HepG2 (cell line): ENCODE data around the gene FAM110A. TPM values are rescaled to one million over a fixed set of nuclear protein-coding genes. Genes with fewer than 3 reads are reported as not detected.

Experiments used
- ATAC-seq: fragments of 200-7000 bp; cut with Tn5 transposase; 3 replicates; pipeline ENCODE4 v1.9.1; 2020; ENCODE audit warnings: mild to moderate bottlenecking, moderate library complexity
- BruUV-seq: library from RNA; stranded (reverse); fragments of 400-500 nt; replicated peaks from 2 replicates; lab custom pipeline; 2021; lab: Mats Ljungman, UMichigan
- CTCF ChIA-PET: fragments of 300-600 bp; formaldehyde crosslinking; extraction: SDS; loops from one replicate; lab custom pipeline; 2021; ENCODE audit warnings: low total read pairs, inconsistent platforms, low intra/inter-chr PET ratio; lab: Yijun Ruan, JAX
- POLR2A ChIA-PET: fragments of 350-600 bp; sonication (Branson Sonifier 250); formaldehyde crosslinking; loops from one replicate; lab custom pipeline; 2020; ENCODE audit warnings: antibody characterized with exemption, inconsistent platforms; lab: Yijun Ruan, JAX
- DNase-seq: peaks from one replicate; pipeline ENCODE4 v3.0.0-alpha.2; 2015; ENCODE audit warnings: low spot score
- FAIRE-seq: peaks from 3 replicates; lab custom pipeline; 2011; peaks lifted over from hg19 to GRCh38; lab: Jason Lieb, UNC
- H2AFZ ChIP-seq: one replicate; pipeline ENCODE4 v1.6.1; 2011; ENCODE audit warnings: low read length, inconsistent platforms
- H3K27ac ChIP-seq: fragments of 300-600 bp; 3 replicates; pipeline ENCODE4 v1.8.0; 2011; ENCODE audit warnings: mixed run types, mild to moderate bottlenecking, mixed read lengths, low read length, inconsistent platforms; ENCODE audit not compliant: insufficient read depth; ENCODE audit errors: extremely low read length
- H3K27me3 ChIP-seq, 2 experiments: fragments of 200-600 bp in 1 of 2; 2 replicates in 1 of 2; 3 replicates in 1 of 2; pipeline versions ENCODE4 v1.6.0 to v1.8.0; 2011; ENCODE audit warnings: low read length in 2 of 2, mild to moderate bottlenecking in 2 of 2, moderate library complexity in 2 of 2, inconsistent platforms in 1 of 2; ENCODE audit not compliant: insufficient read depth in 2 of 2, control insufficient read depth in 1 of 2
- H3K36me3 ChIP-seq, 2 experiments: fragments of 200-600 bp in 1 of 2; replicated peaks in 1 of 2; 2 replicates in 1 of 2; 3 replicates in 1 of 2; pipeline versions ENCODE4 v1.5.1 to v1.8.0; 2011; ENCODE audit warnings: low read length in 2 of 2, inconsistent platforms in 1 of 2; ENCODE audit not compliant: insufficient read depth in 2 of 2, control insufficient read depth in 1 of 2
- H3K4me1 ChIP-seq: 2 replicates; pipeline ENCODE4 v1.5.1; 2012; ENCODE audit warnings: low read length, inconsistent platforms; ENCODE audit not compliant: insufficient read depth
- H3K4me2 ChIP-seq: 2 replicates; pipeline ENCODE4 v1.6.0; 2011; ENCODE audit warnings: low read depth, low read length, inconsistent platforms
- H3K4me3 ChIP-seq, 3 experiments: fragments of 200-600 bp in 1 of 3; sonication (generic), shearing (Covaris generic) in 1 of 3; replicated peaks in 1 of 3; 2 replicates each; pipeline ENCODE4 v1.5.1; 2011 to 2016; ENCODE audit warnings: low read length in 3 of 3, inconsistent platforms in 2 of 3, low read depth in 2 of 3, mild to moderate bottlenecking in 2 of 3, control low read depth in 1 of 3, mixed read lengths in 1 of 3; ENCODE audit not compliant: insufficient read depth in 1 of 3
- H3K79me2 ChIP-seq: one replicate; pipeline ENCODE4 v1.6.1; 2011; ENCODE audit warnings: low read length, inconsistent platforms; ENCODE audit not compliant: insufficient read depth
- H3K9ac ChIP-seq: 2 replicates; pipeline ENCODE4 v1.6.0; 2011; ENCODE audit warnings: mild to moderate bottlenecking, low read depth, low read length, inconsistent platforms; ENCODE audit not compliant: insufficient read depth
- H3K9me3 ChIP-seq: 2 replicates; pipeline ENCODE4 v1.5.1; 2012; ENCODE audit warnings: mild to moderate bottlenecking, low read length
- H4K20me1 ChIP-seq: 2 replicates; pipeline ENCODE4 v1.6.0; 2011; ENCODE audit warnings: inconsistent platforms, mild to moderate bottlenecking, low read length, moderate library complexity; ENCODE audit not compliant: insufficient read depth
- CBX1 ChIP-seq: IDR thresholded peaks from one replicate; pipeline ENCODE4 v1.6.1; 2016; ENCODE audit warnings: antibody characterized with exemption, low read depth
- MED13 ChIP-seq: sonication (generic); formaldehyde crosslinking; IDR thresholded peaks from 2 replicates; pipeline ENCODE4 v1.5.0; 2020; ENCODE audit warnings: missing genetic modification reagents
- MEIS1 ChIP-seq: sonication (generic); formaldehyde crosslinking; IDR thresholded peaks from 2 replicates; pipeline ENCODE4 v1.9.0; 2021; ENCODE audit warnings: mild to moderate bottlenecking, missing genetic modification reagents, moderate library complexity, borderline replicate concordance
- SAP130 ChIP-seq: IDR thresholded peaks from 2 replicates; pipeline ENCODE4 v1.6.1; 2016; ENCODE audit warnings: low read depth
- TBP ChIP-seq: sonication (generic); formaldehyde crosslinking; IDR thresholded peaks from 2 replicates; pipeline ENCODE4 v1.5.0; 2020; ENCODE audit warnings: missing genetic modification reagents
- TFDP1 ChIP-seq: IDR thresholded peaks from 2 replicates; pipeline ENCODE4 v1.6.1; 2016; ENCODE audit warnings: missing compliant biosample characterization, missing genetic modification reagents, borderline replicate concordance
- ZBTB8A ChIP-seq: sonication (generic); formaldehyde crosslinking; IDR thresholded peaks from 2 replicates; pipeline ENCODE4 v1.4.0; 2020; ENCODE audit warnings: mild to moderate bottlenecking, low read depth, missing genetic modification reagents, borderline replicate concordance
- ZFP62 ChIP-seq: sonication (generic); formaldehyde crosslinking; IDR thresholded peaks from 2 replicates; pipeline ENCODE4 v1.4.0; 2020; ENCODE audit warnings: missing genetic modification reagents
- ZHX1 ChIP-seq: sonication (generic); formaldehyde crosslinking; IDR thresholded peaks from 2 replicates; pipeline ENCODE4 v1.8.1; 2022; ENCODE audit warnings: low read depth, mild to moderate bottlenecking, missing genetic modification reagents
- ZNF329 ChIP-seq: sonication (generic); formaldehyde crosslinking; IDR thresholded peaks from 2 replicates; pipeline ENCODE4 v1.9.0; 2021; ENCODE audit warnings: low read depth, mild to moderate bottlenecking, missing genetic modification reagents
- ZNF737 ChIP-seq: sonication (generic); formaldehyde crosslinking; IDR thresholded peaks from 2 replicates; pipeline ENCODE4 v1.5.0; 2020; ENCODE audit warnings: missing genetic modification reagents, mild to moderate bottlenecking, borderline replicate concordance
- in situ Hi-C: cut with HindIII; loops from 2 replicates; pipeline ENCODE4 v1.10.0; 2017; ENCODE audit warnings: low pct_unique_long_range_greater_than_20kb; ENCODE audit not compliant: extremely low pct_ligation_motif_present
- intact Hi-C: fragments of 100-400 bp; cut with micrococcal nuclease; formaldehyde crosslinking; loops from one replicate; pipeline ENCODE4 v1.10.0; 2022; ENCODE audit not compliant: unreplicated experiment
- polyA plus RNA-seq, 8 experiments: library from polyadenylated mRNA; depleted of rRNA in 3 of 8; stranded (reverse) in 7 of 8; unstranded in 1 of 8; fragments of >200 nt; fragmentation: Illumina TruSeq in 4 of 8; extraction: Trizol in 4 of 8; gene quantifications; 2 replicates each; pipeline versions ENCODE4 v1.2.1 to v1.2.3, GENCODE V29; 2011 to 2016; ENCODE audit warnings: low read depth in 4 of 8, missing spikeins in 1 of 8, mixed read lengths in 1 of 8; ENCODE audit not compliant: insufficient read depth in 1 of 8
- total RNA-seq, 5 experiments: library from RNA; depleted of rRNA; stranded (reverse); fragments of >200 nt; fragmentation: Illumina TruSeq; extraction: Trizol; gene quantifications; 2 replicates each; pipeline ENCODE4 v1.2.3, GENCODE V29; 2016; ENCODE audit warnings: low read depth in 1 of 5
- TF ChIP-seq, protein P1 (sequence below): sonication (generic); formaldehyde crosslinking; IDR thresholded peaks from 2 replicates; pipeline ENCODE4 v1.8.1; 2022; ENCODE audit warnings: mild to moderate bottlenecking, missing genetic modification reagents
- TF ChIP-seq, protein P2 (sequence below): sonication (generic); formaldehyde crosslinking; IDR thresholded peaks from 2 replicates; pipeline ENCODE4; 2020; ENCODE audit warnings: missing genetic modification reagents, mild to moderate bottlenecking, borderline replicate concordance

Gene FAM110A
- total and polyA plus RNA-seq, 2 of the 13 experiments (the other 11 are each of a cell fraction or from before 2014, with no cell fraction given): 1.9 TPM

DNA sequence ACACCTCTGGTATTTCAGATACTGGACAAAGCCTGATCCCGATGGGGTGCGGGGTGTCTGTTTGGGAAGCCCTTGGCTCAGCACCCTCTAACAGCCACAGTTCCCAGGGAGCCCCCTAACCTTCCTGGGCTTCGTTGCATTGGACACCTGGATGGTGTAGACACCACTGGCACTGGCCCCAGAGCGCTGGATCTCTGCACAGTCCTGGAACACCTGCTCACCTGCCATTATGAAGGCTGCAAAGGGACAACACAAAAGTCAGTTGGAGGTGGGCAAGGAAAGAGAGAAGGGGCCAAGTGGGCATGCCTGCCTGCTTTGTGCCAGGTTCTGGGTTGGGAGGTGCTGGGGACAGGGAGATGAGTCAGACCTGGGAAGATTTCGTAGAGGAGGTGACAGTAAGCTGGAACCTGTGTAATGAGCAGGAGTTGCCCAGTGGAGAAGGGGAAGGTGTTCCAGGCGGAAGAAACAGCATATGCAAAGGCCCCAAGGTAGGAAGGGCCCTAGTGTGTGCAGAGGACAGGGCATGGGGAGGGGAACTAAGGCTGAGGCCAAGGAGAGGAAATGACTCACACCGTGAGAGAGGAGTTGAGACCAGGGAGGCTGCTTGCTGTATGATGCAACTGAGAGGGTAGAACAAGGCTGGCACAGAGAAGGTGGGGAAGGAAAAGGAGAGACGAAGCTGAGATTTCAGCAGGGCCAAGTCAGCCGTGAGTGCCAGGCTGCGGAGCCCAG is 47.7 kb downstream of the FAM110A start (continued):
- TF ChIP-seq, protein P1, sequence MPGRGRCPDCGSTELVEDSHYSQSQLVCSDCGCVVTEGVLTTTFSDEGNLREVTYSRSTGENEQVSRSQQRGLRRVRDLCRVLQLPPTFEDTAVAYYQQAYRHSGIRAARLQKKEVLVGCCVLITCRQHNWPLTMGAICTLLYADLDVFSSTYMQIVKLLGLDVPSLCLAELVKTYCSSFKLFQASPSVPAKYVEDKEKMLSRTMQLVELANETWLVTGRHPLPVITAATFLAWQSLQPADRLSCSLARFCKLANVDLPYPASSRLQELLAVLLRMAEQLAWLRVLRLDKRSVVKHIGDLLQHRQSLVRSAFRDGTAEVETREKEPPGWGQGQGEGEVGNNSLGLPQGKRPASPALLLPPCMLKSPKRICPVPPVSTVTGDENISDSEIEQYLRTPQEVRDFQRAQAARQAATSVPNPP (CRISPR knock-in tag): no peak
- TF ChIP-seq MED13: no peak
- TF ChIP-seq MEIS1: no peak

DNA sequence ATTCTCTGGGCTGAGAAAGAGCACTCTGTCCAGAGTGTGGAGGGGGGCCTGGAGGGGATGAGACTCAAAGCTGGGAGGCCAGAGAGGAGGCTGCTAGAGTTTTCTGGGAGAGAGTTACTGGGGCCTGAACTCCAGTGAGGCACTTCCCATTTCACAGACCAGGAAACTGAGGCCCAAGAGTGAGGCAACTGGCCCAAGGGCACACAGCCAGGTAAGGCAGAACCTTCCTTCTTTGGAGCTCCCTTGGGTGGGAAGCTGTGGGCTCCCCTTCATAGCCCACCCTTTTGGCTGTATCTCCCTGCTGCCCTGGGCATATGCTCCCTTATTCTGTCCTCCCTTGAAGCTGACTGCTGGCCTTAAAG is 48.2 kb downstream of the FAM110A start:
- H2AFZ ChIP-seq: no peak overlapping the region
- CTCF ChIA-PET: no interaction called here
- no peak overlapping the region for H3K27ac ChIP-seq
- H4K20me1 ChIP-seq: no peaks in the 10 kb centered on the region
- in situ Hi-C loops: no loop called here
- H3K9ac ChIP-seq: no peak overlapping the region
- ATAC-seq: no peak
- no peaks in the 10 kb centered on the region for H3K36me3 ChIP-seq
- no peaks in the 10 kb centered on the region for H3K9me3 ChIP-seq
- BruUV-seq: no TSS peak
- no peaks in the 10 kb centered on the region for H3K4me1 ChIP-seq
- POLR2A ChIA-PET: no interaction called here
- FAIRE-seq: no peak
- DNase-seq: no peak
- H3K4me2 ChIP-seq: no peak overlapping the region
- intact Hi-C loops: loop anchor here (10.0 kb wide), 1 partner anchor 413 kb away; no protein-coding TSS in a partner anchor
- H3K79me2 ChIP-seq: no peaks in the 10 kb centered on the region
- H3K4me3 ChIP-seq: no peak overlapping the region
- H3K27me3 ChIP-seq: peaks cover 0 to 11% of the 10 kb centered on the region in 2 experiments; a peak in 3 of 5 replicates
- TF ChIP-seq CBX1 (no peak), TFDP1 (CRISPR knock-in tag) (no peak), ZNF737 (CRISPR knock-in tag) (no peak), SAP130 (CRISPR knock-in tag) (no peak), ZBTB8A (no peak), ZHX1 (CRISPR knock-in tag) (no peak), ZNF329 (no peak), ZFP62 (CRISPR knock-in tag) (no peak), TBP (CRISPR knock-in tag) (no peak)
- TF ChIP-seq, protein P2, sequence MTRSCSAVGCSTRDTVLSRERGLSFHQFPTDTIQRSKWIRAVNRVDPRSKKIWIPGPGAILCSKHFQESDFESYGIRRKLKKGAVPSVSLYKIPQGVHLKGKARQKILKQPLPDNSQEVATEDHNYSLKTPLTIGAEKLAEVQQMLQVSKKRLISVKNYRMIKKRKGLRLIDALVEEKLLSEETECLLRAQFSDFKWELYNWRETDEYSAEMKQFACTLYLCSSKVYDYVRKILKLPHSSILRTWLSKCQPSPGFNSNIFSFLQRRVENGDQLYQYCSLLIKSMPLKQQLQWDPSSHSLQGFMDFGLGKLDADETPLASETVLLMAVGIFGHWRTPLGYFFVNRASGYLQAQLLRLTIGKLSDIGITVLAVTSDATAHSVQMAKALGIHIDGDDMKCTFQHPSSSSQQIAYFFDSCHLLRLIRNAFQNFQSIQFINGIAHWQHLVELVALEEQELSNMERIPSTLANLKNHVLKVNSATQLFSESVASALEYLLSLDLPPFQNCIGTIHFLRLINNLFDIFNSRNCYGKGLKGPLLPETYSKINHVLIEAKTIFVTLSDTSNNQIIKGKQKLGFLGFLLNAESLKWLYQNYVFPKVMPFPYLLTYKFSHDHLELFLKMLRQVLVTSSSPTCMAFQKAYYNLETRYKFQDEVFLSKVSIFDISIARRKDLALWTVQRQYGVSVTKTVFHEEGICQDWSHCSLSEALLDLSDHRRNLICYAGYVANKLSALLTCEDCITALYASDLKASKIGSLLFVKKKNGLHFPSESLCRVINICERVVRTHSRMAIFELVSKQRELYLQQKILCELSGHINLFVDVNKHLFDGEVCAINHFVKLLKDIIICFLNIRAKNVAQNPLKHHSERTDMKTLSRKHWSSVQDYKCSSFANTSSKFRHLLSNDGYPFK (CRISPR knock-in tag): no peak
